Stimulated activated CD8-positive, alpha-beta memory T cell treated with anti-CD3 and anti-CD28 coated beads, Interleukin-15, amount 100 ng/mL, for 24 hours (primary cell): ENCODE results near the gene STK32B.

ENCODE experiments used
- DNase-seq: peaks from one replicate; pipeline ENCODE4 v3.0.0-alpha.2; 2020; ENCODE audit warnings: low read depth

STK32B gene

DNA sequence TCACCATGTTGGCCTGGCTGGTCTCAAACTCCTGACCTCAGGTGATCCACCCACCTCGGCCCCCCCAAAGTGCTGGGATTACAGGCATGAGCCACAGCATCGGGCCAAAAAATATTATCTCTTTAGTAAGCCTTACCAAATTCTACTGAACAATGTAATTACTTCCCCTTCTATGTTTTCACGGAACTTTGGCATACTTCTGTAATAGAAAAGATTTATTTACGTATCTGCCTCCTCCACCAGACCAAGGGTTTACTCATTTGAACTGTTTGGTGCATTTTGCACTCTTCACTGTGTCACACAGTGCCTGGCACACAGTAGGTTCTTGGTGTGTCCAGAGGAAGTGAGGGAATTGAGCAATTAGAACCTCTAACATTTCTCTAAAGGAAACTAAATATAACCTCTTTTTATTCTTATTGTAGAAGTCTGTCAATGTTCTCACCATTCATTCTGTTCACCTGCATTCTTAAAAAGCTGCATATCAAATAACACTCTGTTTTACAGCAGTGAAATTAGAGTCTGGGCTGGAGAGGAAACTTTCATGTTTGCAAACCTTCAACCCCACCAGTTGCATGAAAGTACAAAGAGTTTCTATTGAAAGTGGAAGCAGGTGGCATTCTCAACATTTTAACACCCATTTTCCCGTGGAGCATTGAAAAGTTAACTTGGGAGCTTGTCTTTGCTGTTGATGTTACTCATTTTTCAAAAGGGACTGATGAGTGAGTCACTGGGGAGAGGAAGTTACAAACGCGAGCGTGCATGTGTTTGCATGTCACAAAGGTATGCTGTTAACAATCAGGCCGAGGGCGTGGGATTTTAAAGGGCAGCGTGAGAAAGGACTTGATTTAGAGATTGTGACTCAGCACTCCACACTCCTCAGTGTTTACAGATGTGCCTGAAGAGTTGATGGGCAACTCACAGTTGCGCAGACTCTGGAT lies 314.1 kb downstream of the STK32B start:
- no peak for DNase-seq

- no peak for DNase-seq
These were observed 314.7 kb downstream of the STK32B start for GRCh38 chr4:5366009-5366386.

DNA sequence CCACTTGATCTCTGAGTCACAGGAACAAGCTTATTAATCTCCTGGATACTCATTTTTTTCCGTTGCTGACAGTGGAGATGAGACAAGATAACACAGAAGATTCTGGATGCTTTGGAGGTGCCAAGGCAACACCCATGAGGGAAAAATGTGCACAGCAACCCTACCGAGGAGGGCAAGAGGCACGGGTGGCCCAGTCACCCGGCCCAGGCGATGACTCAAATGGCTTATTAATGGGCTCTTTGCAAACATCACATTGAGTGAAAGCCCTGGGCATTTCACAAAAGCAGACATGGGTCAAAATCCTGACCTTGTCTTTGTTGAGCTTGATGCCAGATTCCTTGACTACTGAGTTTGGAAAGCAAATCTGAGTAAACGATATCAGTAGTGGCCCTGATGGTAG lies 315.1 kb downstream of the STK32B start:
- no peak for DNase-seq

GRCh38 chr4:5368426-5368825 lies 317.1 kb downstream of the STK32B start:
- no peak for DNase-seq

- no peak for DNase-seq
These were observed 319.0 kb downstream of the STK32B start for GRCh38 chr4:5370286-5370685.

GRCh38 chr4:5371415-5372190 lies 320.3 kb downstream of the STK32B start:
- DNase-seq = no peak

DNA sequence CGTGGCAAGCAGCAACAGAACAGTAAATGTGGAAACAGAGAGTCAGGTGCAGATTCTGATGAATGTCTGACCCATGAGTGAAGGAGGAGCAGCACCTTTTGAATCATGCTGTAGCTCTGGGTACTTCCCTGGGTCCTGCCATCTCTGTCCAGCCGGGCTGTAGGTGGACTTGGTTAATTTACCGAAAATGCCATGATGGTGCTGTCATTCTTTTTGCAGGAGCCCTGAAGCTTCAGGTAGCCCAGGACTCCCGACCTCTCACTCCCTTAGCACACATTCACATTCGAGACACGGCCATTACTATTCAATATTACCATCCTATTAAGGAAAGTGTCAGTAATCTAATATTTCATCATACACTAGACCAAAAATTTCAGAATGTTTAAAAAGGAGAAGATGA lies 320.9 kb downstream of the STK32B start:
- no peak for DNase-seq

GRCh38 chr4:5373327-5373726 lies 322.0 kb downstream of the STK32B start:
- DNase-seq = no peak

GRCh38 chr4:5374592-5374991 lies 323.3 kb downstream of the STK32B start:
- DNase-seq = no peak

DNA sequence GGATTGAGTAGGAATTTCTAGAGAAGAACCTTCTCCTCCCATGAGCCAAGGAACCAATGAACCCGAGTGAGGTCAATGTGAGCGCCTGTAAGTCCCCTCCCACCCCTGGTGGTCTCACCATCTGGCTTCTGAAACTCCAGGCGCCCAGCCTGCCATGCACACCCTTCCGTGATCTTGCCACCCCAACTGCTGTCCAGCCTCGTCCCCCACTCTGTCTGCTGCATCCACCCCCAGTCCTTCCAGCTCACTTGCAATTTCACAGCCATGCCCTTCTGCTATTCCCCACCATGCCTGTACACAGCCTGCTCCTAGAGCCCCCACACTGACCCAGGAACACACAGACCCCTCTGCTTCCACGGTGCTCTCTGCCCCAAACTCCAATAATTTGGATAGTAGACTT lies 323.7 kb downstream of the STK32B start:
- no peak for DNase-seq

- DNase-seq = no peak
These were observed 324.7 kb downstream of the STK32B start for GRCh38 chr4:5376015-5376414.

DNA sequence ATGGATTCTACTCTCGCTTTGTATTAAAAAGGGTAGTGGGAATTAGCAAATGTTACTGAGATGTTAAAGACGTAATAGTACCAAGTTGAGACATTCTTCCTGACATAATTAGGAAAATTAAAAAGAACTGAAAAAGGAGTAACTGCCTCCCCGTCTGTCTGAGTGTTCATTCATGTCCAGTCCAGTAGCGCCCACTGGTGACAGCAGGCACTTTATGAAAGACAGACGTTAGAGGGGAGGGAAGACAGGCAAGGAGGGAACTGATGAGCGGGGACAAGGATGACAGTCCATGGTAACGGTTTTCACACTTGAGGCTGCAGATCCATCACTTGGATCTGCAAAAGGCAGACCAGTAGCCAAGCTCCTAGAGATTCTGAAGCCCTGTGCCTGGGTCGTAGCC lies 326.7 kb downstream of the STK32B start:
- no peak for DNase-seq

- no peak for DNase-seq
These were observed 328.6 kb downstream of the STK32B start for GRCh38 chr4:5379895-5380294.

DNA sequence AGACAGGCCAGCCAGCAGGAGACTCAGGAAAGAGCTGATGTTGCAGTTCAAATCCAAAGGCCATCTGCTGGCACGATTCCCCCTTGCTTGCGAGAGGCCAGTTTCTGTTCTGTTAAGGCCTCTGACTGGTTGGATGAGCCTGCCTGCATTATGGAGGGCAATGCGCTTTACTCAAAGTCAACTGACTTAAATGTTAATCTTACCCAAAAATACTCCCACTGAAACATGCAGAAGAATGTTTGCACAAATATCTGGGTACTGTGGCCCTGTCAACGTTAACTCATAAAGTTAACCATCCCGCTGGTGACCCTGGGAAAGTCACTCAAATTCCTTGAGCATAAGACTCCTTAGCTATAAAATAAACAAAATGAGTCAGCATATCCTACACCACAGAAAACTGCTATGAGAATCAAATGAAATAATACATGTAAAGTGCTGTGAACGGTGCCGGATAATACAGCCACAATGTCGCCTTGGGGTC lies 330.7 kb downstream of the STK32B start:
- no peak for DNase-seq

DNA sequence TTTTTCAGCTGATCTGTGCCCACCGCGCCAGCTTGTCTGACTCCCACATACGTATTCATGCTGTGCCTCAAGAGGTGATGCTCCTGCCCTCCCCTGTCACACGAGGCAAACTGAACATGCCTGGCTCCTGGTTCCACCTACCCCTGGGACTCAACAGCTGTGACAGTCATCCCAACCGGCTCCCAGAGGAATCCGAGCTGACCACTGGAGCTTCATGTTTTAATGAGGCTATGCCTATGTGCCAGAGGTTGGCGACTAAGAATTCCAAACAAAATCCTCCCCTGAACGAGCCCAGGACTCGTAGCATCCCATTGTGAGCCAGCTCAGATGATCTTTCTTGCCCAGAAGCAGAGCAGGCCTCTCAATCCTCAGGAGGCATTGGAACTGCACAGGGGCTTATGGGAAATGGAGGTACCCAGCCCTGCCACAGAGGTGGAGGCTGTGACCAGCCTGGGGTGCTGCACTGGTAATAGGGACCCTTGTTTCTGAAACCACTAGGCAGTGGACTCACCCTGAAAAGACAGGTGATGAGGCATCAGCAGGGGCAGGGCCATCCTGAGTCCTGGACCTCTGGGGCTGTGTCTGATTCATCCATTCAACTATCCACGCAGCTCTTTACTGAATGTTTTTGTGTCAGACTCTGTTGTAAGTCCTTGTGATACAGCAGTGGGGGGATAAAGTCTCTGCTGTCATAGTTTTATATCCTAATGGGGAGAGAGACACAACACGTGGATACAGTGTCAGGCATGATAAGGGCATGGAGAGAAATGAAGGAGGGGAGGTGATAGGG lies 332.1 kb downstream of the STK32B start:
- no peak for DNase-seq

DNA sequence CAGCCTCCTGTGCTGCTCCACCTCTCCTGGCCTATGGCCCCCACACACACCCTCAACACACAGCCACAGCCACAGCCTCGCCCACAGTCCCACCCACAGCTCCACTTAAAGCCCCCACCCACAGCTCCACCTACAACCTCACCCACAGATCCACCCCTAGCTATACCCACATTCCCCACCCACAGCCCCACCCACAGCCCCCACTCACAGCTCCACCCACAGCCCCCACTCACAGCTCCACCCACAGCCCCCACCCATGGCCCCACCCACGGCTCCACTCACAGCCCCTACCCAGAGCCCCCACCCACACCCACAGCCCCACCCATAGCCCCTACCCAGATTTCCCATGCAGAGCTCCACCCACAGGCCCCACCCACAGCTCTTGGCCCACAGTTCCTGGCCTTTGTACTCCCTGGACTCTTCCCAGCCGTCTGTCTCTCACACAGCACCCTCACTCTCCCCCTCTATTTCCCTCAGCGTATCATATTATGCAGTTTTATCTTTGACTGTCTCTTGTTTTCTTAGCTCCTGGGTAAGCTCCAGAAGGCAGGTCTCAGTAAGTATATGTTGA lies 334.5 kb downstream of the STK32B start:
- DNase-seq = no peak

GRCh38 chr4:5386921-5387320 lies 335.6 kb downstream of the STK32B start:
- DNase-seq = no peak

GRCh38 chr4:5387457-5387856 lies 336.2 kb downstream of the STK32B start:
- no peak for DNase-seq

GRCh38 chr4:5389756-5390310 lies 338.6 kb downstream of the STK32B start:
- no peak for DNase-seq

GRCh38 chr4:5391492-5391891 lies 340.2 kb downstream of the STK32B start:
- DNase-seq = no peak

DNA sequence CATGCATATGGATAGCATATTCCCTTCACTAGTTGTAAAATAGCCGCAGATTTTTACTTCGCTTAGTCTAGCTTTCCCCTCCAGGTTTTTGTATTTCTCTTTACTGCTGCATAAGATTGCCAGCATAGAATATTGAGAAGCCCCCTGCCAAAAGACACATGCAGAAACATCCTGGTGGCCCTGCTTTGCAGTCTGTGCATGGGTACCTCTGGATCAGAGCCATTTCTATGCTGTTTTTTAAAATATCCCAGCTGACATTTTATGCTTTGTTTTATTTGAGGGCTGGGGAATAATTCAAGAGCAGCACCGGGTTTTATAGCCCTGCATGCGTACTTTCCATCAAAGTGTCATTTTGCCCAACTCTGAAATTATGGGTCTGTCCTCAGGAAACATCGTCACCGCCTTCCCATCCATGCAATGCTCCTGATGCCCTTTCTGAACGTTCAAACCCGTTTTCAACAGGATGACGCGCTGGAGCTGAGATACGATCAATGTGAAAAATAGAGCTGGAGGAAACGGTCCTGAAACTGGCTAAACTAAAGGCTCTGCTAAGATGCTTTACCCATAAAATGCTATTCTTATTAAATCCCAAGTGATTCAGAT lies 342.7 kb downstream of the STK32B start:
- DNase-seq = no peak
